ENCODE measurements around the gene KCNQ2.

KCNQ2 gene

GRCh38 chr20:63355781-63356295 is 116.6 kb downstream of the KCNQ2 start:
- no peak for ATAC-seq (ENCODE audit: low read depth)
- no peaks in the 10 kb centered on the region for H3K36me3 Mint-ChIP-seq
- DNase-seq (ENCODE audit: low spot score in 2 of 2) = no peak

GRCh38 chr20:63354636-63355350 is 117.7 kb downstream of the KCNQ2 start:
- Mint-ChIP-seq H3K4me3 (no peak overlapping the region), H3K36me3 (no peaks in the 10 kb centered on the region), H3K27ac (no peak overlapping the region), H3K4me1 (peaks cover 2% of the 10 kb centered on the region), H3K9me3 (peaks cover 3% of the 10 kb centered on the region), H3K27me3 (peaks cover 8% of the 10 kb centered on the region)
- no peak for DNase-seq (ENCODE audit: low spot score in 2 of 2)
- no peak for ATAC-seq (ENCODE audit: low read depth)

More at GRCh38 chr20:63355781-63356295, 116.6 kb downstream of the KCNQ2 start:
- Mint-ChIP-seq H3K9me3 (no peaks in the 10 kb centered on the region), H3K4me3 (no peak overlapping the region), H3K27ac (no peak overlapping the region), H3K4me1 (no peaks in the 10 kb centered on the region), H3K27me3 (peaks cover 8% of the 10 kb centered on the region)

- no peak for ATAC-seq (ENCODE audit: low read depth)
- H3K27me3 Mint-ChIP-seq = peaks cover 8% of the 10 kb centered on the region
Measured at GRCh38 chr20:63352811-63353221, 119.6 kb downstream of the KCNQ2 start.

GRCh38 chr20:63351811-63352591 is 120.5 kb downstream of the KCNQ2 start:
- H3K27me3 Mint-ChIP-seq = peaks cover 7% of the 10 kb centered on the region
- H3K4me1 Mint-ChIP-seq = peaks cover 2% of the 10 kb centered on the region
- ATAC-seq (ENCODE audit: low read depth) = no peak
- H3K9me3 Mint-ChIP-seq = peaks cover 3% of the 10 kb centered on the region
- DNase-seq (ENCODE audit: low spot score in 2 of 2) = no peak
- H3K27ac Mint-ChIP-seq = no peak overlapping the region
- no peak overlapping the region for H3K4me3 Mint-ChIP-seq
- H3K36me3 Mint-ChIP-seq = no peaks in the 10 kb centered on the region

More at GRCh38 chr20:63352811-63353221, 119.6 kb downstream of the KCNQ2 start:
- DNase-seq (ENCODE audit: low spot score in 2 of 2) = no peak
- Mint-ChIP-seq H3K27ac (no peak overlapping the region), H3K4me3 (no peak overlapping the region), H3K36me3 (no peaks in the 10 kb centered on the region), H3K9me3 (peaks cover 3% of the 10 kb centered on the region), H3K4me1 (peaks cover 2% of the 10 kb centered on the region)

GRCh38 chr20:63351326-63351700 is 121.1 kb downstream of the KCNQ2 start:
- H3K36me3 Mint-ChIP-seq = no peaks in the 10 kb centered on the region

GRCh38 chr20:63350597-63351325 is 121.7 kb downstream of the KCNQ2 start:
- Mint-ChIP-seq H3K4me1 (peaks cover 2% of the 10 kb centered on the region), H3K36me3 (no peaks in the 10 kb centered on the region), H3K4me3 (no peak overlapping the region), H3K9me3 (peaks cover 3% of the 10 kb centered on the region), H3K27ac (no peak overlapping the region), H3K27me3 (peaks cover 5% of the 10 kb centered on the region)
- no peak for DNase-seq (ENCODE audit: low spot score in 2 of 2)
- no peak for ATAC-seq (ENCODE audit: low read depth)

More at GRCh38 chr20:63351326-63351700, 121.1 kb downstream of the KCNQ2 start:
- Mint-ChIP-seq H3K27me3 (peaks cover 4% of the 10 kb centered on the region), H3K9me3 (peaks cover 3% of the 10 kb centered on the region), H3K4me3 (no peak overlapping the region), H3K27ac (no peak overlapping the region), H3K4me1 (peaks cover 2% of the 10 kb centered on the region)
- DNase-seq (ENCODE audit: low spot score in 2 of 2) (no peak), ATAC-seq (ENCODE audit: low read depth) (no peak)
